Panc1 (cell line): ENCODE measurements around the gene BTN3A1.

Experiments used
- POLR2AphosphoS5 ChIP-seq: IDR thresholded peaks from 2 replicates; pipeline ENCODE4 v1.6.1; 2012; ENCODE audit warnings: mild to moderate bottlenecking, low read depth, low read length, moderate library complexity
- TCF7L2 ChIP-seq: IDR thresholded peaks from 2 replicates; pipeline ENCODE4 v1.6.1; 2011; ENCODE audit warnings: mild to moderate bottlenecking, low read depth, low read length, inconsistent platforms
- TF ChIP-seq, protein P1 (sequence below): fragments of 450-650 bp; IDR thresholded peaks from 2 replicates; pipeline ENCODE4 v1.5.1; 2017; ENCODE audit warnings: mild to moderate bottlenecking
- TF ChIP-seq, protein P2 (sequence below), 2 experiments: IDR thresholded peaks; 2 replicates each; pipeline ENCODE4 v1.6.1; 2011 to 2012; ENCODE audit warnings: low read depth in 2 of 2, control low read depth in 1 of 2, low read length in 1 of 2, mild to moderate bottlenecking in 1 of 2, moderate library complexity in 1 of 2; ENCODE audit not compliant: insufficient read depth in 1 of 2

DNA sequence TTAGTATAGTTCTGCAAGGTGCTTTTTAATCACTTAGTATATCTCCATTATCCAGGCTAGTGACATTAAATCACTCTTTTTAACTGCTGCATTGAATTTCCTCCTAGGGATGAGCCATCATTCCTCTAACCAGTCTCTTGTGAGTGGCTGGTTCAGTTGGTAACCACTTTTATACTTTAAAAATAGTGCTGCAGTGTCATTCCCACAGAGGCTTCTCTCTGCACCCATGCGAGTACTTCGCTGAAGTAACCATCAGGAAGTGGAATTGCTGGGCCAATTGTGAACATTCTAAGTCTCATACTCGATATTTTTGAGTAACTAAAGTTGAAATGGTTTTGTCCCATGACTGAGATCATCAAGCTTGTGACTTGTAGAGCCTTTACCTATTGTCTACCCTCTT, 35.0 kb upstream of the BTN3A1 start:
- TF ChIP-seq, protein P1, sequence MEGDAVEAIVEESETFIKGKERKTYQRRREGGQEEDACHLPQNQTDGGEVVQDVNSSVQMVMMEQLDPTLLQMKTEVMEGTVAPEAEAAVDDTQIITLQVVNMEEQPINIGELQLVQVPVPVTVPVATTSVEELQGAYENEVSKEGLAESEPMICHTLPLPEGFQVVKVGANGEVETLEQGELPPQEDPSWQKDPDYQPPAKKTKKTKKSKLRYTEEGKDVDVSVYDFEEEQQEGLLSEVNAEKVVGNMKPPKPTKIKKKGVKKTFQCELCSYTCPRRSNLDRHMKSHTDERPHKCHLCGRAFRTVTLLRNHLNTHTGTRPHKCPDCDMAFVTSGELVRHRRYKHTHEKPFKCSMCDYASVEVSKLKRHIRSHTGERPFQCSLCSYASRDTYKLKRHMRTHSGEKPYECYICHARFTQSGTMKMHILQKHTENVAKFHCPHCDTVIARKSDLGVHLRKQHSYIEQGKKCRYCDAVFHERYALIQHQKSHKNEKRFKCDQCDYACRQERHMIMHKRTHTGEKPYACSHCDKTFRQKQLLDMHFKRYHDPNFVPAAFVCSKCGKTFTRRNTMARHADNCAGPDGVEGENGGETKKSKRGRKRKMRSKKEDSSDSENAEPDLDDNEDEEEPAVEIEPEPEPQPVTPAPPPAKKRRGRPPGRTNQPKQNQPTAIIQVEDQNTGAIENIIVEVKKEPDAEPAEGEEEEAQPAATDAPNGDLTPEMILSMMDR, result no peak
- TF ChIP-seq, protein P2, sequence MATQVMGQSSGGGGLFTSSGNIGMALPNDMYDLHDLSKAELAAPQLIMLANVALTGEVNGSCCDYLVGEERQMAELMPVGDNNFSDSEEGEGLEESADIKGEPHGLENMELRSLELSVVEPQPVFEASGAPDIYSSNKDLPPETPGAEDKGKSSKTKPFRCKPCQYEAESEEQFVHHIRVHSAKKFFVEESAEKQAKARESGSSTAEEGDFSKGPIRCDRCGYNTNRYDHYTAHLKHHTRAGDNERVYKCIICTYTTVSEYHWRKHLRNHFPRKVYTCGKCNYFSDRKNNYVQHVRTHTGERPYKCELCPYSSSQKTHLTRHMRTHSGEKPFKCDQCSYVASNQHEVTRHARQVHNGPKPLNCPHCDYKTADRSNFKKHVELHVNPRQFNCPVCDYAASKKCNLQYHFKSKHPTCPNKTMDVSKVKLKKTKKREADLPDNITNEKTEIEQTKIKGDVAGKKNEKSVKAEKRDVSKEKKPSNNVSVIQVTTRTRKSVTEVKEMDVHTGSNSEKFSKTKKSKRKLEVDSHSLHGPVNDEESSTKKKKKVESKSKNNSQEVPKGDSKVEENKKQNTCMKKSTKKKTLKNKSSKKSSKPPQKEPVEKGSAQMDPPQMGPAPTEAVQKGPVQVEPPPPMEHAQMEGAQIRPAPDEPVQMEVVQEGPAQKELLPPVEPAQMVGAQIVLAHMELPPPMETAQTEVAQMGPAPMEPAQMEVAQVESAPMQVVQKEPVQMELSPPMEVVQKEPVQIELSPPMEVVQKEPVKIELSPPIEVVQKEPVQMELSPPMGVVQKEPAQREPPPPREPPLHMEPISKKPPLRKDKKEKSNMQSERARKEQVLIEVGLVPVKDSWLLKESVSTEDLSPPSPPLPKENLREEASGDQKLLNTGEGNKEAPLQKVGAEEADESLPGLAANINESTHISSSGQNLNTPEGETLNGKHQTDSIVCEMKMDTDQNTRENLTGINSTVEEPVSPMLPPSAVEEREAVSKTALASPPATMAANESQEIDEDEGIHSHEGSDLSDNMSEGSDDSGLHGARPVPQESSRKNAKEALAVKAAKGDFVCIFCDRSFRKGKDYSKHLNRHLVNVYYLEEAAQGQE (IDR thresholded peaks at IDR 0.05; ENCODE audit: insufficient read depth in 1 of 2, low read depth in 2 of 2, low read length in 1 of 2), result no peak
- TF ChIP-seq POLR2AphosphoS5, result no peak
- no peak for TF ChIP-seq TCF7L2
